ENCODE measurements around the gene TNFRSF19. TPM values are rescaled to one million over a fixed set of nuclear protein-coding genes. Genes with fewer than 3 reads are reported as not detected.
A peak's percentile ranks its signal among the peaks of the same experiment; 100 is the strongest.

The TNFRSF19 gene
- total and polyA plus RNA-seq, 2 of the 13 experiments (the other 11 are each of a cell fraction or from before 2014, with no cell fraction given): 75.3 to 77.7 TPM

- TF ChIP-seq SOX5 (CRISPR knock-in tag; IDR thresholded peaks at IDR 0.05; ENCODE audit: borderline replicate concordance) (peak; percentile 90), ZNF572 (CRISPR knock-in tag; IDR thresholded peaks at IDR 0.05) (no peak), ZNF468 (CRISPR knock-in tag; IDR thresholded peaks at IDR 0.05) (no peak), TCF7 (IDR thresholded peaks at IDR 0.05; ENCODE audit: low read depth) (peak; percentile 72), ZNF576 (CRISPR knock-in tag; IDR thresholded peaks at IDR 0.05) (no peak), PATZ1 (CRISPR knock-in tag; IDR thresholded peaks at IDR 0.05) (peak; percentile 63; the same call in 1 of the 2 replicates), ZNF12 (CRISPR knock-in tag; IDR thresholded peaks at IDR 0.05) (0 out of 2 replicates have a peak, but pooled peaks have one; percentile 18), ZNF17 (CRISPR knock-in tag; IDR thresholded peaks at IDR 0.05) (no peak), SP2 (CRISPR knock-in tag; IDR thresholded peaks at IDR 0.05) (no peak), IRF9 (CRISPR knock-in tag; IDR thresholded peaks at IDR 0.05; ENCODE audit: borderline replicate concordance) (no peak), ZNF605 (CRISPR knock-in tag; IDR thresholded peaks at IDR 0.05) (peak; percentile 65), SRY (CRISPR knock-in tag; IDR thresholded peaks at IDR 0.05) (no peak), FLYWCH1 (CRISPR knock-in tag; IDR thresholded peaks at IDR 0.05) (no peak), FOXO1 (CRISPR knock-in tag; IDR thresholded peaks at IDR 0.05) (peak; percentile 40; the same call in 1 of the 2 replicates), MED8 (CRISPR knock-in tag; IDR thresholded peaks at IDR 0.05; ENCODE audit: insufficient replicate concordance) (no peak), JUN (CRISPR knock-in tag; IDR thresholded peaks at IDR 0.05) (peak; percentile 93), RXRA (CRISPR knock-in tag; IDR thresholded peaks at IDR 0.05) (peak; percentile 62; the same call in 1 of the 2 replicates), ZBTB7B (CRISPR knock-in tag; IDR thresholded peaks at IDR 0.05) (0 out of 2 replicates have a peak, but pooled peaks have one; percentile 58), EEA1 (CRISPR knock-in tag; IDR thresholded peaks at IDR 0.05; ENCODE audit: borderline replicate concordance) (no peak), MAFF (IDR thresholded peaks at IDR 0.05; ENCODE audit: low read depth, low read length) (no peak)
- TF ChIP-seq, protein P1, sequence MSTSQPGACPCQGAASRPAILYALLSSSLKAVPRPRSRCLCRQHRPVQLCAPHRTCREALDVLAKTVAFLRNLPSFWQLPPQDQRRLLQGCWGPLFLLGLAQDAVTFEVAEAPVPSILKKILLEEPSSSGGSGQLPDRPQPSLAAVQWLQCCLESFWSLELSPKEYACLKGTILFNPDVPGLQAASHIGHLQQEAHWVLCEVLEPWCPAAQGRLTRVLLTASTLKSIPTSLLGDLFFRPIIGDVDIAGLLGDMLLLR (CRISPR knock-in tag; IDR thresholded peaks at IDR 0.05): no peak
- TF ChIP-seq, protein P2, sequence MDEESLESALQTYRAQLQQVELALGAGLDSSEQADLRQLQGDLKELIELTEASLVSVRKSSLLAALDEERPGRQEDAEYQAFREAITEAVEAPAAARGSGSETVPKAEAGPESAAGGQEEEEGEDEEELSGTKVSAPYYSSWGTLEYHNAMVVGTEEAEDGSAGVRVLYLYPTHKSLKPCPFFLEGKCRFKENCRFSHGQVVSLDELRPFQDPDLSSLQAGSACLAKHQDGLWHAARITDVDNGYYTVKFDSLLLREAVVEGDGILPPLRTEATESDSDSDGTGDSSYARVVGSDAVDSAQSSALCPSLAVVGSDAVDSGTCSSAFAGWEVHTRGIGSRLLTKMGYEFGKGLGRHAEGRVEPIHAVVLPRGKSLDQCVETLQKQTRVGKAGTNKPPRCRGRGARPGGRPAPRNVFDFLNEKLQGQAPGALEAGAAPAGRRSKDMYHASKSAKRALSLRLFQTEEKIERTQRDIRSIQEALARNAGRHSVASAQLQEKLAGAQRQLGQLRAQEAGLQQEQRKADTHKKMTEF (CRISPR knock-in tag; IDR thresholded peaks at IDR 0.05): peak; percentile 15; the same call in 1 of the 2 replicates
- TF ChIP-seq, protein P3, sequence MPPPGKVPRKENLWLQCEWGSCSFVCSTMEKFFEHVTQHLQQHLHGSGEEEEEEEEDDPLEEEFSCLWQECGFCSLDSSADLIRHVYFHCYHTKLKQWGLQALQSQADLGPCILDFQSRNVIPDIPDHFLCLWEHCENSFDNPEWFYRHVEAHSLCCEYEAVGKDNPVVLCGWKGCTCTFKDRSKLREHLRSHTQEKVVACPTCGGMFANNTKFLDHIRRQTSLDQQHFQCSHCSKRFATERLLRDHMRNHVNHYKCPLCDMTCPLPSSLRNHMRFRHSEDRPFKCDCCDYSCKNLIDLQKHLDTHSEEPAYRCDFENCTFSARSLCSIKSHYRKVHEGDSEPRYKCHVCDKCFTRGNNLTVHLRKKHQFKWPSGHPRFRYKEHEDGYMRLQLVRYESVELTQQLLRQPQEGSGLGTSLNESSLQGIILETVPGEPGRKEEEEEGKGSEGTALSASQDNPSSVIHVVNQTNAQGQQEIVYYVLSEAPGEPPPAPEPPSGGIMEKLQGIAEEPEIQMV (CRISPR knock-in tag; IDR thresholded peaks at IDR 0.05; ENCODE audit: low read depth): no peak; the same call in 1 of the 2 replicates
Observed at GRCh38 chr13:23599083-23599925, 29.1 kb downstream of the TNFRSF19 start (continued).
